Adipocyte (in vitro differentiated cells): ENCODE measurements around the gene OBP2B.
"Not testable (repeated sequence)": the region's sequence is repeated elsewhere in the genome, so short reads cannot be mapped to it uniquely, and the experiment has no call there.

Experiments used
- DNase-seq: peaks from one replicate; pipeline ENCODE4 v3.0.0-alpha.2; 2015; ENCODE audit warnings: low read depth
- H3K27me3 ChIP-seq: replicated peaks from 2 replicates; pipeline ENCODE4 v1.7.0; 2013; ENCODE audit warnings: mild to moderate bottlenecking, low read length, moderate library complexity; ENCODE audit not compliant: control insufficient read depth, insufficient read depth
- H3K36me3 ChIP-seq: 2 replicates; pipeline ENCODE4 v1.7.0; 2013; ENCODE audit warnings: low read length, mild to moderate bottlenecking, moderate library complexity; ENCODE audit not compliant: control insufficient read depth, insufficient read depth, severe bottlenecking
- H3K4me1 ChIP-seq: 2 replicates; pipeline ENCODE4 v1.7.0; 2013; ENCODE audit warnings: mild to moderate bottlenecking, low read length, moderate library complexity; ENCODE audit not compliant: control insufficient read depth, insufficient read depth
- H3K4me3 ChIP-seq: 2 replicates; pipeline ENCODE4 v1.7.0; 2013; ENCODE audit warnings: mild to moderate bottlenecking, low read length, moderate library complexity
- H3K9ac ChIP-seq: 2 replicates; pipeline ENCODE4 v1.7.0; 2013; ENCODE audit warnings: mild to moderate bottlenecking, low read length, moderate library complexity
- H3K9me3 ChIP-seq: 2 replicates; pipeline ENCODE4 v1.7.0; 2013; ENCODE audit warnings: mild to moderate bottlenecking, low read length, moderate library complexity; ENCODE audit not compliant: control insufficient read depth

Gene OBP2B

DNA sequence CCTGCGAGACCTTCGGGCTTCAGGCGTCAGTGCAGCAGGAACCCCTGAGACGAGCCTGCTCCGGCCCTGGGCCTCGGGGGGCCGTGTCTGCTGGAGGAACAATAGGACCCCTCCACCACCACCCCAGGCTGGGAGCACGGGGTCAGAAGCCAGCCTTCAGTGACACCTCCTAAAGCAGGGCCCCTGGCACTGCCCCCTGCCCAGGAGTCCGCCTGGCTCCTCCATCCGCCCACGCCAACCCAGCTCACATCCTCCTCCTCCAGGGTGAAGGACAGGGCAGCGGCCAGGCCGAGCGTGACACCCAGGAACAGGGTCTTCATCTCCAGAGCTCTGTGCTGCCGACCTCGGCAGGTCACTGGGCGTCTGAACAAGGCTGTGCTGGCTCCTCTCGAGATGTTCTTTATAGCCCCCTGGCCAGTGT lies at the start of gene OBP2B:
OBP2B (minus strand) TSS at position 371 of the 421 bp plus-strand sequence; CDS start at position 320, 51 bp downstream.
- H3K9me3 ChIP-seq: peaks cover 23% of the 10 kb centered on the region
- not testable (repeated sequence) for DNase-seq, H3K4me1 ChIP-seq, H3K9ac ChIP-seq, H3K36me3 ChIP-seq, H3K4me3 ChIP-seq
- H3K27me3 ChIP-seq: peaks cover 25% of the 10 kb centered on the region

DNA sequence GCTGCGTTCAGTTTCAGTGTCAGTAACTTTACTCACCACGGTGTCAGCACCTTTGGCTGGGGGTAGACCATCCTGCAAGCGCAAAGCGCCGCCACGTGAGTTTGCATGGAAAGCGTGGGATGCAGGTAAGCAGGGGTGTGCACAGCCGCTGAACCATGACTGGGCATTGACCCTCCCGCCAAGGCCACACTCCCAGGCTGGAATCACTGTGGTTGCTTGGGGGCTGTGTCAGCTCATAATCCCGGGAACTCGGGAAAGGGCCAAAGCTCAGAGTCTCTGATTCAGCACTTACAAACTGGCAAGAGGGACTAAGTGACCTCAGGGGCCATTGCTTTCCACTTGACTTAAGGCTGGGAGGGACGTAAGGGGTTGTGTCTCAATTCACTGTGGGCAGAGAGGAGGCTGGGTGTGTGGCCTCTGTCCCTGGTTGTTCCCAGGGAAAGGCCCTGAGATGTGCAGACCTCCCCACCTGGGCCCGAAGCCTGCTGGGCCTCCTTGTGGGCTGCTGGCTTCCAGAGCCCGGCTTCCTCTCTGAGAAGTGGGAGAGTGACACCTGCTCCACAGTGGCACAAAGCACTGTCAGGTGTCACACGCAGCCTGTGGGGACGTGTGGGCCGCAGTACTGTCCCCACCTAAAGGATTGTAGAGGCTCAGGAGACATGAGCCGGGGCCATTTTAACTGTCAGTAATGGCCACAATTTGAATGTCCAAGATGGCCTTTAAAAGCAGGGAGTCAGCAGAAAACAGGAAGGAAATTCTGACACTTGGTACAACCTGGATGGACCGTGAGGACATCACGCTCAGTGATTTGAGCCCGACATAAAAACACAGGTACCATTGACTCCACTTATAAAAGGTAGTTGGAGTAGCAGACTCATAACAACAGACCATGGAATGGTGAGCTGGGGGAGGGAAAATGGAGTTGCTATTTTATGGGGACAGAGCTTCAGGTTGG lies 49.3 kb upstream of the OBP2B start:
- DNase-seq: no peak
- Histone ChIP-seq H3K9ac (no peak overlapping the region), H3K4me1 (no peaks in the 10 kb centered on the region), H3K4me3 (no peak overlapping the region), H3K27me3 (peaks cover 32% of the 10 kb centered on the region), H3K9me3 (peaks cover 6% of the 10 kb centered on the region), H3K36me3 (no peaks in the 10 kb centered on the region)

GRCh38 chr9:133257465-133257956 lies 48.5 kb upstream of the OBP2B start:
- Histone ChIP-seq H3K9ac (no peak overlapping the region), H3K4me3 (no peak overlapping the region), H3K36me3 (no peaks in the 10 kb centered on the region), H3K4me1 (no peaks in the 10 kb centered on the region), H3K9me3 (peaks cover 6% of the 10 kb centered on the region), H3K27me3 (peaks cover 40% of the 10 kb centered on the region)
- DNase-seq: no peak

DNA sequence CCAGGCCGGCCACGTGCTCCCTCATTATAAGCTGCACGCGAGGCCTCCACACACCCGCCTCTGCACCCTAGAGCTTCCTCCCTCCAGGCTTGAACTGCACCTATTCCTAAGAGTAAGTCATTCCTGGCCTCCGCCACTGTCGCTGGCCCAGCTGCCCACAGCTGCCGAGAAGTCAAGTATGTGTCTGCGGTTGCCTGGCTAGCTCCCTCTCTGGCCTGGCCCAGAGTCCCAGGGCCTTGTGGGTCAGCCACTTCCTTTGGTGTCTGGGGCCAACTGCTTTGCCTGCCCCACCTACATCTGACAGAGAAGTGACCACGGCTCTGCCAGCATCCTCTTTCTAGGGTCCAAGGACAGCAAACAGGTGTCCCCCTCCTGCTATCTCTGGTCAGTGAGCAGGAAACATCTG lies 47.6 kb upstream of the OBP2B start:
- no peaks in the 10 kb centered on the region for H3K36me3 ChIP-seq
- peaks cover 6% of the 10 kb centered on the region for H3K9me3 ChIP-seq
- DNase-seq: no peak
- H3K4me1 ChIP-seq: no peaks in the 10 kb centered on the region
- peaks cover 38% of the 10 kb centered on the region for H3K27me3 ChIP-seq
- H3K9ac ChIP-seq: no peak overlapping the region
- H3K4me3 ChIP-seq: no peak overlapping the region

DNA sequence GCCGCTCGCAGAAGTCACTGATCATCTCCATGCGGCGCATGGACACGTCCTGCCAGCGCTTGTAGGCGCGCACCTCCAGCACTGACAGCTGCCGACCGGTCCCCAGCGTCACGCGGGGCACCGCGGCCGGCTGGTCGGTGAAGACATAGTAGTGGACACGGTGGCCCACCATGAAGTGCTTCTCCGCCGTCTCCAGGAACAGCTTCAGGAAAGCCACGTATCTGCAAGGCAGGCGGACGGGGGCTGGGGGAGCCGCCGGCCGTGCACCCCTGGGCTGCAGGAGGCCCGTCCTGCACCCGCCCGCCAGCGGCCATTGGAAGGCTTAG lies 47.0 kb upstream of the OBP2B start:
- no peaks in the 10 kb centered on the region for H3K4me1 ChIP-seq

GRCh38 chr9:133255371-133256135 lies 46.5 kb upstream of the OBP2B start:
- Histone ChIP-seq H3K9ac (no peak overlapping the region), H3K36me3 (no peaks in the 10 kb centered on the region), H3K4me3 (no peak overlapping the region), H3K4me1 (no peaks in the 10 kb centered on the region), H3K27me3 (peaks cover 35% of the 10 kb centered on the region), H3K9me3 (peaks cover 6% of the 10 kb centered on the region)
- DNase-seq: no peak

More for the DNA sequence above, 47.0 kb upstream of the OBP2B start:
- Histone ChIP-seq H3K36me3 (no peaks in the 10 kb centered on the region), H3K9me3 (peaks cover 6% of the 10 kb centered on the region), H3K27me3 (peaks cover 33% of the 10 kb centered on the region), H3K4me3 (no peak overlapping the region), H3K9ac (no peak overlapping the region)
- no peak for DNase-seq

DNA sequence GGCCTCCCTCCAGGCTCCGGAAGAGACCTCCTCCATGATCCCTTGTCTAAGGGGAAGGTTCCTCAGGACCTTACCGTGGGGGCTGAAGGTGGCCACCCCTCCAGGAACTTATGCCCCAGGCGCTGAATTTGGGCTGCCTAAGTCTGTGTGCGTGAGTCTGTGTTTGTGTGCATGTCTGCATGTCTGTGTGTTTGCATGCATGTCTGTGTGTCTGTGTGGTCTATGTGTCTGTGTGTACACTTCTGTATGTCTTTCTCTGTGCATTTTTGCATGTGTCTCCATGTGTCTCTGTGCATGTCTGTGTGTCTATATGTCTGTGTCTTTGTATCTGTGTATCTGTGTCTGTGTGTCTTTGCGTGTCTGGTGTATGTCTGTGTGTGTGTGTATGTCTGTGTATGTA lies 45.4 kb upstream of the OBP2B start:
- Histone ChIP-seq H3K36me3 (no peaks in the 10 kb centered on the region), H3K4me3 (no peak overlapping the region), H3K4me1 (no peaks in the 10 kb centered on the region), H3K9ac (no peak overlapping the region), H3K27me3 (peaks cover 43% of the 10 kb centered on the region), H3K9me3 (peaks cover 3% of the 10 kb centered on the region)
- DNase-seq: no peak

DNA sequence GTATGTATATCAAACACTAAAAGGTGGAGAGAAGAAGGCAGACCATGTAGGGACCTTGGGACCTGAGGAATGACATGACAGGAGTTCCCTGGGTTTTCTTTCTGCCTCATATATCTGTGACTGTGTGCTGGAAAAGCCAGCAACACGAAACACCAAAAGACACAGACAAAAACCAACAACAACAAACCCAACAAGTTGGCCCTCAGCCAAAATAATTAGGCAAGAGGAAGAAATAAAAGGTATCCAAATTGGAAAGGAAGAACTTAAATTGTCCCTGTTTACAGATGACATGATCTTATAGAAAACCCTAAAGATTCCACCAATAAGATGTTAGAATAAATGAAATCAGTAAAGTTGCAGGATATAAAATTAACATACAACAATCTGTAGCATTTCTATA lies 44.2 kb upstream of the OBP2B start:
- Histone ChIP-seq H3K36me3 (no peaks in the 10 kb centered on the region), H3K27me3 (peaks cover 55% of the 10 kb centered on the region), H3K4me1 (no peaks in the 10 kb centered on the region), H3K9me3 (peaks cover 3% of the 10 kb centered on the region), H3K9ac (no peak overlapping the region), H3K4me3 (no peak overlapping the region)
- no peak for DNase-seq

- no peak overlapping the region for H3K4me3 ChIP-seq
- no peaks in the 10 kb centered on the region for H3K4me1 ChIP-seq
- DNase-seq: no peak
- no peaks in the 10 kb centered on the region for H3K36me3 ChIP-seq
- H3K9me3 ChIP-seq: peaks cover 3% of the 10 kb centered on the region
- H3K27me3 ChIP-seq: peaks cover 57% of the 10 kb centered on the region
- no peak overlapping the region for H3K9ac ChIP-seq
Measured at GRCh38 chr9:133252301-133253020, 43.4 kb upstream of the OBP2B start.

DNA sequence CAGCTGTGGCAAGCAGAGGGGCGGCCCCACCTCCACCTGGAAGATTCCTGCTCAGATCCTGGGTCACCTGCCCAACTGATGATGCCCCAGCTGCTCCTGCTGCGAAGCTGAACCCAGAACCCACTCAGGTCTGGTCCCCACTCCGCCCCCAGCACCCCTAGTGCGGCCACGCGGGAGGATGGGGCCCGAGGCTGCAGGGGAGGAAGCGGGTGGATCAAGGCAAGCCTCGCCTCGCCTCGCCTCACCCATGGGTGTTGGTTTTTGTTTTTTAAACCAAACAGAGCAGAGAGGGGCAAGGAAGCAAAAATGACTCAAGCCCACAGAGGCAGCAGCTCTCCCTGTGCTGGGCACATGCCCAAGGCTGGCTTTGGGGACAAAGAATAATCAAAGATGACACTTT lies 42.7 kb upstream of the OBP2B start:
- Histone ChIP-seq H3K4me3 (no peak overlapping the region), H3K36me3 (no peaks in the 10 kb centered on the region), H3K9ac (no peak overlapping the region), H3K9me3 (peaks cover 3% of the 10 kb centered on the region), H3K4me1 (no peaks in the 10 kb centered on the region), H3K27me3 (peaks cover 59% of the 10 kb centered on the region)
- no peak for DNase-seq

GRCh38 chr9:133251221-133251620 lies 42.2 kb upstream of the OBP2B start:
- not testable (repeated sequence) for H3K9me3 ChIP-seq, H3K36me3 ChIP-seq, H3K4me1 ChIP-seq, H3K9ac ChIP-seq, DNase-seq, H3K4me3 ChIP-seq
- peaks cover 60% of the 10 kb centered on the region for H3K27me3 ChIP-seq
